ENCODE results near the gene RPS6KA2.

Gene RPS6KA2

GRCh38 chr6:166572370-166573261, 54.4 kb downstream of the RPS6KA2 start:
- no peak for DNase-seq (ENCODE audit: low spot score)

DNA sequence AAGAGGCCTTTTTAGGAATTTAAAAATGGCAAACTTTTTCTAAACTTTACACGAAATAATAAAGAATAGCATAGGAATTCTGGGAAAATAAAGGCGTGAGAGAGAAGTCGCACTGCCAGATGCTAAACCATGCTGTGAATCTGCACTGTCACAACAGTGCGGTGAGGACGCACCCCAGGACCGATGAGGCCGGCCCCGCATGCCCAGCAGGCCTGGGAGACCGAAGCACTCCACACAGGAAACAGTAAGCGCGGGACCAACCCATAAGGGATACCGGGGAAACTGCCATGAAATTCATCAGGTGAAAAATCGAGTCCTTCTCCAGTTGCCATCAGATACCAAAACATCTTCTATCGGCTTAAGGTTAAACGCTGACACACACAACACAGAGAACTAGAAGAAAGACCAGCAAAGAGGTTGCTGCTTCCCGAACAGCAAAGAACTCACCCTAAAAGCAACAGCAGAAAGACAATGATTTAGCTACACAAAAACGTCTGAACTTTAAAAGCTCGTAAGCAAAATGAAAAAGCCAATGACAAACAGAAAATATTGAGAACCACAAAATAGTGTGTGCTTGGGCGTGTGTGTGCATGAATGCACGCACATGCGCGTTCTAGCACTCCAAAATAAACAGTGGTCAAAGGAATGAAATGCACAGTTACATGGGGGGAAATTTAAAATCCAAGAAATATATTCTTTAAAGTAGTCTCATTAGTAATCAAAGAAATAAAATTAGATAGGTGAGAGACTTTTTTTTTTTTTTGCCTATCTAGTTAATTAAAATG, 55.9 kb downstream of the RPS6KA2 start:
- DNase-seq (ENCODE audit: low spot score) = no peak

- DNase-seq (ENCODE audit: low spot score) = no peak
Measured at GRCh38 chr6:166569206-166569605, 57.8 kb downstream of the RPS6KA2 start.

GRCh38 chr6:166567813-166568212, 59.2 kb downstream of the RPS6KA2 start:
- no peak for DNase-seq (ENCODE audit: low spot score)

- DNase-seq (ENCODE audit: low spot score) = no peak
Measured at GRCh38 chr6:166567107-166567506, 59.9 kb downstream of the RPS6KA2 start.

DNA sequence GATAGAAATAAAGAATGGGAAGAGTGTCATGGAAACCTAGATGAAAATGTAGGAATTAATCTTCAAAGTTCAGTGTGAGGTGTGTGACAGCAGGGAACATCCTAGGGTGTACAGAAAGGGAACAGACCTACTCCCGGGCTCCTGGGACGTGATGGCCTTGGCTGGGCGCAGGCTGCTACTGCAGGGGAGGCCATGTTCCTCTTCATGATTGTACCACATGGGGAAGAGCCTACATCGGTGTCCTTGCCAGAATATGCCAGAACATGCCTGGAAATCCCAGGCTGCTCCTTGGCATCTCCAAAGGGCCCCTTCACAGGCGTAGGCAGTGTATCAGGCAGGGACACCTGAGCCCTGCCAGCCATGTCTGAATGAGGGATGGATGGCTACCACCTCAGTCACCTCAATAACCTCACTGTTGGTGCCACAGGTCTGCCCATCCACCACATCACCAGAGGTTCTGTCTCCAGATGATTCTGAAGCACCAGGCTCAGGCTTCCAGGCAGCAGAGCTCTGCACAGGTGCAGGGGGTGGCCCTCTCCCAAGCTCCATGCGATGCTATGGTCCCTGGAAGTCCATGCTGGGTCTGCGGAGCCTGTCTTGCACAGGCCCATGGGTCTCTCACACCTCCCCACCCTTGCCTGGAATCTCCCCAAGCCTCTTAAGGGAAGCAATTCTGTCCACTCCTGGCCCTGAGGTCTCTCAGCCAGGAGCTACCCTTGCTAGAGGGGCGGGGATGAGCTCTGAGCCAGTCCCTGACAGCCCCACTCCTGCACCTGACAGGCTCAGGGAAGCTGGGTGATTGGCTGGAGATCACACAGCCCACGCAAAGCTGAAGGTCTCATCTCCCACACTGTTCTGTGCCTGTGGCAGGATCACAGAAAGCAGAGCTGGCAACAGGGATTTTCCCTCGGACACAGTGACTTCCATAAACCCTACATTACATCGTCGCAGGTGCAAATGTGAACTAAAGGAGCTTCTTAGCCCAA, 60.7 kb downstream of the RPS6KA2 start:
- no peak for DNase-seq (ENCODE audit: low spot score)

DNA sequence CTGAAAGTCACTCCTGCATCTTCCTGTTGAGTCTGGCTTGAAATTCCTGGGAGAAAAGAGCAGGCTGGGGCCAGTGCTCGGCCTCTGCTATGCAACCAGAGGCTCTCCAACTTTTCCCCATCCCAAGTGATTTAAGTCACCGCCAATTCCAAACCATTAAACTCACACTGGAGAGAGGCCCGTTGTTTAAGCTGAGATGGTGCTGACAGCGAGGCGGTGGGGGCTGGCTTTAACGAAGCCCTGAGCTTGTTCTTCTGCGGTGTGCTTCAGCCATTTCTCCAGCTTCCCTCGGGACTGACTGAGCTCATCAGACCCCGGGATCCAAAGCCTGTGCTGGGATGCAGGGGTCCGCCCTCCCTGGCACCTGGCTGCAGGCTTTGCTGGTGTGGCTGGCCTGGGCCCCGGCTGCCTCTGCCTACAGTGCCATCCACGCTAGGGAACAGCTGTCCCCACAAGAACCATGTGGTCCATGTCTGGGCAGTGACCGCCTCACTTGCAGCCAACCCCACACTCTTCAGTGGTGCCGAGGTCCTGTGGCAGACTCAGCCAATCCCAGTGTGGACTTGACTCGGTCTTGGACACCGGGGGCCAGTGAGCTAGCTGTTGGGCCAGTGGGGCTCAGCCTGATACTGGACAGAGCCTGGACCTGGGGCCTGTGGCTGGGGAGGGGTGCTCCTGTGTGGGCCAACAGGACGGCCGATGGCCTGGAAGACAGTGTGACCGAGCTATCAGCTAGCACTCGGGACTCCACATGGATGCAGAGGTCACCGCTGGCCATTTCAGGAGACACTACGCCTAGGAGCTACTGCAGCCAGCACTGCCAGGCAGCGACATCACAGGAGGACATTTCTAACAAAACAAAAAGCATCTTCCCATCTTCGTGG, 61.7 kb downstream of the RPS6KA2 start:
- DNase-seq (ENCODE audit: low spot score) = no peak

DNA sequence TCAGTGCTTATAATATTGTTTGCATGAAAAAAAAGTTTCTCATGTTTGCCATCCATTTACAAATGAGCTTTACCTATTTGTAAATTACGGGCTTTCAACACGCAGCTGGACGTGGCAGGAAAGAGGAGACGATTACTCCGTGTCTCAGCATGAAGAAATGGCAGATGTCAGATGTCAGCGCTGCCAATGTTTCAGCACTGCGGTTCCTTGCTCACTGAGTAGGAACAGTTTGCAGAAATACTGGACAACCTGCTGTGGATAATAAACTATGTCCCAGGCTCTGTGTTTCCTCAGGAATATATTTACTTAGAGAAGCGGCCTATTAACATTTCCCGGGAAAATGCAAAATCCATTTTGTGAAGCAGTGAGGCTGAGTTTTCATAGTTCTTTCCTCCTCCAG, 63.2 kb downstream of the RPS6KA2 start:
- DNase-seq (ENCODE audit: low spot score) = no peak

- no peak for DNase-seq (ENCODE audit: low spot score)
Measured at GRCh38 chr6:166563200-166563599, 63.9 kb downstream of the RPS6KA2 start.

GRCh38 chr6:166562726-166563125, 64.3 kb downstream of the RPS6KA2 start:
- no peak for DNase-seq (ENCODE audit: low spot score)

GRCh38 chr6:166561771-166562359, 65.2 kb downstream of the RPS6KA2 start:
- no peak for DNase-seq (ENCODE audit: low spot score)

- DNase-seq (ENCODE audit: low spot score) = no peak
Measured at GRCh38 chr6:166560222-166560621, 66.8 kb downstream of the RPS6KA2 start.

- DNase-seq (ENCODE audit: low spot score) = no peak
Measured at GRCh38 chr6:166559662-166560061, 67.4 kb downstream of the RPS6KA2 start.

DNA sequence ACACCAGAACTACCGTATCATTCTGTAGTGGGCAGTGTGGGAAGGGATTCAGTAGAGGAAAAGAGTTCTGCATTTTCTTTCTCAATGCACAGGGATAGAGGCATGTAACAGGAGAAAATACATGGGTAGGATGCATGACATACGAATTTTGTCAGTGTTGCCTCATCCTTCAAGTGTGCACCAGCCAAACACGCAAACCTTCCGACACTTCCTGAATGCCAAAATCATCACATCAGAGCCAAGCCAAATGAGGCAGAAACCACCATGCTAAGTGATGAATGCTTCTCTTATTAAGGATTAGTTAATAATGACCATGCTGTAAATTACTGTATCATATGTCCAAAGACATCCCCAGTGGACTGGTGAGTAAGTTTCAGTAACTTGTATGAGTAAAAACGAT, 67.8 kb downstream of the RPS6KA2 start:
- DNase-seq (ENCODE audit: low spot score) = no peak

GRCh38 chr6:166558156-166559005, 68.7 kb downstream of the RPS6KA2 start:
- no peak for DNase-seq (ENCODE audit: low spot score)

DNA sequence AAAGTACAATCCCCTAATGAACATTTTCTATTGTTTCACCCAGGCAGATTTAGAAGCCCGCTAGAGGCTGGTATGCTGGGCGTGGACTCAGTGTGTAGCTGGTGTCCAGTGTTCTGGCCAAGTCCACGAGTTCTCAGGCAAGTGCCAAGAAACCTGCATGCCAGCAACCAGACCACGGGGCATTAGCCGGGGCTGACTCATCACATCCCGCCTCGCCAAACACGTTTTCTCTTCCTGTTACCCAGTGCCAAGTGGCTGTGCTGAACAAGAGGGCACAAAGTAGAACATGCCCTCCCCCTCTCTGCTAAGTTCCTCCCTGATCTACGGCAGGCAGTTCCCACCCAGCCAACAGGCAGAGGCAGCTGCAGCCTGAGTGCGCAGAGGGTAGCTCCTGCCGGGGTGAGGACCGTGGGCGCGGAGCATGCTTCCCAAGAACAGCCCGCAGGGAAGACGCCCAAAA, 70.2 kb downstream of the RPS6KA2 start:
- DNase-seq (ENCODE audit: low spot score) = no peak

DNA sequence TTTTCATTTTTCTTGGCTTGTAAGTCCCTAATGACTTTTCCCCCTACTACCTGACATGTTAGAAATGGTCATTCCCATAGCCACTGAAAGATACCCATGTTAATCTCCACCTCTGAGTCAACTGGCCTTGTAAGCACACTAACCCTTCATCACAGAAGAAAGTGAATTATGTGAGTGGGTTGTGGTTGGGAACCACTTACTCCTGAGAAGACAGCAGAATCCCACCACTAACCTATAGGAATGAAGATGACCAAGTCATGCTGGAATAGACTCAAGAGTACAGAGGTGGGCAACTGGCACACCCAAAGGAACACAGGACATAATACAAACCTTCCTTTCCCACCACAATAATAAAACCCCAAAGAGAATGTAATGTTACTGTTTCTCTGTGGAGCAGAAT, 70.7 kb downstream of the RPS6KA2 start:
- no peak for DNase-seq (ENCODE audit: low spot score)

- DNase-seq (ENCODE audit: low spot score) = no peak
Measured at GRCh38 chr6:166555086-166555485, 72.0 kb downstream of the RPS6KA2 start.

- DNase-seq (ENCODE audit: low spot score) = no peak
Measured at GRCh38 chr6:166554316-166554715, 72.7 kb downstream of the RPS6KA2 start.

Data from NAMALWA (cell line).